Fibroblast of villous mesenchyme (primary cell): Measurements from ENCODE around the gene OR10D3. TPM values are rescaled to one million over a fixed set of nuclear protein-coding genes. Genes with fewer than 3 reads are reported as not detected.

Experiments
- DNase-seq: peaks from one replicate; pipeline ENCODE4 v3.0.0-alpha.2; 2010; ENCODE audit warnings: low read depth
- H3K4me3 ChIP-seq: 2 replicates; pipeline ENCODE4 v1.5.1; 2011; ENCODE audit warnings: low read depth, mild to moderate bottlenecking, low read length
- total RNA-seq: library from RNA; depleted of rRNA; stranded (reverse); fragments of >200 nt; gene quantifications from 2 replicates; pipeline ENCODE4 v1.2.3, GENCODE V29; 2012
- TF ChIP-seq, protein P1 (sequence below): IDR thresholded peaks from 2 replicates; pipeline ENCODE4 v1.5.1; 2012; ENCODE audit warnings: low read depth, mild to moderate bottlenecking, low read length; ENCODE audit not compliant: insufficient read depth

Gene OR10D3
- total RNA-seq, 1 donor: not detected

GRCh38 chr11:124174001-124174583 lies 9.1 kb upstream of the OR10D3 start:
- TF ChIP-seq, protein P1, sequence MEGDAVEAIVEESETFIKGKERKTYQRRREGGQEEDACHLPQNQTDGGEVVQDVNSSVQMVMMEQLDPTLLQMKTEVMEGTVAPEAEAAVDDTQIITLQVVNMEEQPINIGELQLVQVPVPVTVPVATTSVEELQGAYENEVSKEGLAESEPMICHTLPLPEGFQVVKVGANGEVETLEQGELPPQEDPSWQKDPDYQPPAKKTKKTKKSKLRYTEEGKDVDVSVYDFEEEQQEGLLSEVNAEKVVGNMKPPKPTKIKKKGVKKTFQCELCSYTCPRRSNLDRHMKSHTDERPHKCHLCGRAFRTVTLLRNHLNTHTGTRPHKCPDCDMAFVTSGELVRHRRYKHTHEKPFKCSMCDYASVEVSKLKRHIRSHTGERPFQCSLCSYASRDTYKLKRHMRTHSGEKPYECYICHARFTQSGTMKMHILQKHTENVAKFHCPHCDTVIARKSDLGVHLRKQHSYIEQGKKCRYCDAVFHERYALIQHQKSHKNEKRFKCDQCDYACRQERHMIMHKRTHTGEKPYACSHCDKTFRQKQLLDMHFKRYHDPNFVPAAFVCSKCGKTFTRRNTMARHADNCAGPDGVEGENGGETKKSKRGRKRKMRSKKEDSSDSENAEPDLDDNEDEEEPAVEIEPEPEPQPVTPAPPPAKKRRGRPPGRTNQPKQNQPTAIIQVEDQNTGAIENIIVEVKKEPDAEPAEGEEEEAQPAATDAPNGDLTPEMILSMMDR: no peak
- DNase-seq: peak; percentile 46
- H3K4me3 ChIP-seq: no peak overlapping the region

GRCh38 chr11:124176925-124177715 lies 6.0 kb upstream of the OR10D3 start:
- DNase-seq: no peak
- H3K4me3 ChIP-seq: no peak overlapping the region
- TF ChIP-seq, protein P1: no peak

DNA sequence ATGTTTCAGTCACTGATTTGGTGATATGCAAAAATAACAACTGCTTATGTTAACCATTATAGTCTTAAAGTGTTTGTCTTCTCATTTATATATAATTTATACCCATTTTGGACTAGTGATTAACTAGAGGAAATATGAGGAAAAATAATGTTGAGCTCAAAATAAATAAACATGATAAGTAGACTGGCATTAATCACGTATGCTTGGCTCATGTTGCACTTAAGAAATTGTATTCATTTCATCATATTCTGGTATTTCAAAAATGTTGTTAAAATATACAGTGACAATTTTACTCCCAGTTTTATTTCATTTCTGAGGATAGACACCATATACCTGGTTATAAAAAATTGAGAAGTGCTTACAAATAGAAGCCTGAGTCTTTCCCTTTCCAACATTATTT lies 3.8 kb upstream of the OR10D3 start:
- H3K4me3 ChIP-seq: no peak overlapping the region
- TF ChIP-seq, protein P1: no peak
- DNase-seq: no peak

DNA sequence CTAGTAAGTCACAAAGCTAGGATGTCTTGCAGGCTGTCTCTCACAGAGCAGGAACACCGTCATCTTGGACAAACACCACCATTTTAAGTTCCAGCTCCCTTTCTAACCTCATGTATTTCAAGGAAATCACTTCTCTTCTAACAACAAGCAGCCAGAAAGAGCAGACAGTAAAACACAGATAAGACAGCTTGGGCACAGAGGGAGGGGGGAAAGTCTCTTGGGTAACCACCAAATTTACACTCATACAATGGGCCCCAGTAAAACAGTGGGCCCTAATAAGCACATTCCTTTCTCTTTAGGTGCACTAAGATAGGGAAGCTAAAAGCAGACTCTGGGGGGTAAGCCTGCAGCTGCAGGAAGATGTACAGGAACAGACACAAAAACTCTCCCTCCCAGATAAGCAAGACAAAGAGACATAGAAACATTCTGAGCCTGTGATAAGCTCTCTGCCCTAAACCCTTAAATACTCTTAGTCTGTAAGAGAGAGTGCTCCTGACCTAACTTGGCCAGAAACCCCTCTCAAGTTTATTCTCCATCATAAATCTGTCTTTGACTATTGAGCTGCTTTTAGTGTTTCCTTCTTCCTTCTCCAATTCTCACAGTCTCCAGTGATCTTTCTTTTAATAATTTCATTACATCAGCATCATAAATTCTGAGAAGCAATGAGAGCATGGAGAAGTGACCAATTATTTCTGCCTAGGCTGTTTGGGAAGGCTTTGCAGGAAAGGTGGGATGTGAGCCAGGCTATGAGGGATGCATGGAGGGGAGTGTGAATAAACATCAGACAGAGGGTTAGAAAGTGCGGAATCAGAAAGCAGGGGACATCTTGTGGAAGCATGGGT lies 7.4 kb downstream of the OR10D3 start:
- TF ChIP-seq, protein P1: no peak
- no peak overlapping the region for H3K4me3 ChIP-seq
- no peak for DNase-seq

DNA sequence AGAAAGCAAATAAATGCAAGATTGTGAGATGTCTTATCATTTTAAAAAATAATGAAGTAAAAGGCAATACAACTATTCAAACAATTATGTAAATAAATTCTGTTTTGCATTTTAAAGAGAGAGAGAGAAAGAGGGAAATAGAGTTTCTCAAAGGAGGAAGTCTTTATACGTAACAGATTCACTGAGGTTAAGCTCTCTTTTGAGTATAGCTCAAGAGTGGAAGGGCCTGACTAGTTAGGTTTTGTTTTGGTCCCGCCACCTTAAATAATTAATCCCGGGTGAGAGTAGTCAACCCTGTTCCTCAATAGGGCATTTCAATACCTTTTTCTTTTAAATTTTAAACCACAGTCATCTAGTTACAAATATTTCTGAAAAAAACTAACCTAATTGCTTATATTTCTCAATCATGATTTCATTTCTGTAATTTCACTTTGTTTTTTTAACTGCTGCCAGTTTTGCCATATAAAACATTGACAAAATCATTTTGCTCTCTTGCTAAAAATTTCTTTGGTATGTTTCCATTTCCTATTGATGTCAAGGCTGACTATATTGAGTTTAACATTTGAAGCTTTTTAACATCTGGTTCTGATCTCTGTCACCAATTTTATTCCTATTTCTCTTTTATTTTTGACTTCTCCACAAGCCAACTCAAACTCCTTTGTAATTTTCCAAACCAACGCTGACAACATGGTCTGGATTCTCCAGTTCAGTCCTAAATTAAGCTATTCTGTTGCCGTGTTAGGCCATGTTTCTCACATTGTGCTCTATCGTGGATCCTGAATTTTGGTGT lies 10.3 kb downstream of the OR10D3 start:
- TF ChIP-seq, protein P1: no peak
- DNase-seq: no peak
- no peak overlapping the region for H3K4me3 ChIP-seq
